MM.1S (cell line): ENCODE data around the gene VAC14.

Experiments used
- DNase-seq: peaks from one replicate; pipeline ENCODE4 v3.0.0-alpha.2; 2015
- H2AFZ ChIP-seq: fragments of 300-600 bp; sonication (generic); 2 replicates; pipeline ENCODE4 v1.6.0; 2016; ENCODE audit warnings: antibody characterized with exemption, low read length
- H3F3A ChIP-seq: fragments of 300-600 bp; sonication (generic); 2 replicates; pipeline ENCODE4 v1.6.1; 2016; ENCODE audit warnings: mild to moderate bottlenecking, antibody characterized with exemption, low read length, moderate library complexity, mixed read lengths; ENCODE audit not compliant: insufficient read depth
- H3K27ac ChIP-seq: fragments of 300-600 bp; sonication (generic); 2 replicates; pipeline ENCODE4 v1.5.1; 2016; ENCODE audit warnings: mild to moderate bottlenecking, low read length
- H3K27me3 ChIP-seq: fragments of 300-600 bp; sonication (generic); replicated peaks from 2 replicates; pipeline ENCODE4 v1.6.0; 2016; ENCODE audit warnings: low read length; ENCODE audit not compliant: insufficient read depth
- H3K36me3 ChIP-seq: fragments of 300-600 bp; sonication (generic); replicated peaks from 2 replicates; pipeline ENCODE4 v1.6.1; 2016; ENCODE audit warnings: mild to moderate bottlenecking, low read length, mixed read lengths; ENCODE audit not compliant: insufficient read depth
- H3K4me1 ChIP-seq: fragments of 300-600 bp; sonication (generic); 2 replicates; pipeline ENCODE4 v1.6.1; 2016; ENCODE audit warnings: low read length, mixed read lengths
- H3K4me2 ChIP-seq: fragments of 300-600 bp; sonication (generic); 2 replicates; pipeline ENCODE4 v1.6.0; 2016; ENCODE audit warnings: low read depth, low read length
- H3K4me3 ChIP-seq: fragments of 300-600 bp; sonication (generic); 2 replicates; pipeline ENCODE4 v1.5.1; 2016; ENCODE audit warnings: low read length, mixed read lengths
- H3K79me2 ChIP-seq: fragments of 300-600 bp; sonication (generic); 2 replicates; pipeline ENCODE4 v1.6.1; 2016; ENCODE audit warnings: mixed run types, low read length, mixed read lengths
- H3K9ac ChIP-seq: fragments of 300-600 bp; sonication (generic); 2 replicates; pipeline ENCODE4 v1.6.1; 2016; ENCODE audit warnings: low read length, mixed read lengths
- H3K9me2 ChIP-seq: fragments of 300-600 bp; sonication (generic); replicated peaks from 2 replicates; pipeline ENCODE4 v1.6.1; 2016; ENCODE audit warnings: mild to moderate bottlenecking, low read length, mixed read lengths; ENCODE audit not compliant: insufficient read depth
- H3K9me3 ChIP-seq: fragments of 300-600 bp; sonication (generic); replicated peaks from 2 replicates; pipeline ENCODE4 v1.6.1; 2016; ENCODE audit warnings: mild to moderate bottlenecking, low read length, mixed read lengths; ENCODE audit not compliant: insufficient read depth
- H4K20me1 ChIP-seq: fragments of 300-600 bp; sonication (generic); 2 replicates; pipeline ENCODE4 v1.6.1; 2016; ENCODE audit warnings: mild to moderate bottlenecking, low read length, moderate library complexity, mixed read lengths; ENCODE audit not compliant: insufficient read depth
- CTCF ChIP-seq: fragments of 300-600 bp; sonication (generic); IDR thresholded peaks from 2 replicates; pipeline ENCODE4 v1.5.1; 2016; ENCODE audit warnings: antibody characterized with exemption, low read length, mixed read lengths
- EZH2 ChIP-seq: fragments of 300-600 bp; sonication (generic); optimal IDR thresholded peaks from 2 replicates; pipeline ENCODE3; 2017; ENCODE audit warnings: low read depth, mild to moderate bottlenecking, antibody characterized with exemption, low read length, mixed read lengths
- EZH2phosphoT487 ChIP-seq: fragments of 300-600 bp; sonication (generic); IDR thresholded peaks from 2 replicates; pipeline ENCODE4 v1.6.1; 2018; ENCODE audit warnings: antibody characterized with exemption, low read length

The VAC14 gene

GRCh38 chr16:70717065-70717464 is 83.9 kb downstream of the VAC14 start:
- no peaks in the 10 kb centered on the region for H3K4me1 ChIP-seq
- H3K9me2 ChIP-seq = no peaks in the 10 kb centered on the region
- H3K27me3 ChIP-seq = no peaks in the 10 kb centered on the region
- TF ChIP-seq CTCF (no peak), EZH2 (no peak), EZH2phosphoT487 (no peak)
- no peaks in the 10 kb centered on the region; the same call in 1 of the 2 replicates for H3K79me2 ChIP-seq
- no peaks in the 10 kb centered on the region for H3K9me3 ChIP-seq
- no peak overlapping the region for H2AFZ ChIP-seq
- no peak overlapping the region for H3K9ac ChIP-seq
- no peaks in the 10 kb centered on the region for H3K36me3 ChIP-seq
- H3K27ac ChIP-seq = no peak overlapping the region
- no peaks in the 10 kb centered on the region for H4K20me1 ChIP-seq
- H3K4me3 ChIP-seq = no peak overlapping the region
- no peaks in the 10 kb centered on the region for H3F3A ChIP-seq
- H3K4me2 ChIP-seq = no peak overlapping the region
- no peak for DNase-seq

GRCh38 chr16:70715860-70716357 is 85.0 kb downstream of the VAC14 start:
- H3K36me3 ChIP-seq = no peaks in the 10 kb centered on the region
- TF ChIP-seq EZH2 = no peak
- no peak for TF ChIP-seq EZH2phosphoT487
- TF ChIP-seq CTCF = no peak
- no peaks in the 10 kb centered on the region for H4K20me1 ChIP-seq
- no peaks in the 10 kb centered on the region for H3K4me1 ChIP-seq
- H3K79me2 ChIP-seq = no peaks in the 10 kb centered on the region; the same call in 1 of the 2 replicates
- H3K4me2 ChIP-seq = no peak overlapping the region
- no peak for DNase-seq
- no peaks in the 10 kb centered on the region for H3F3A ChIP-seq
- no peak overlapping the region for H3K4me3 ChIP-seq
- H3K9me2 ChIP-seq = no peaks in the 10 kb centered on the region
- H3K9me3 ChIP-seq = no peaks in the 10 kb centered on the region
- H3K27me3 ChIP-seq = no peaks in the 10 kb centered on the region
- no peak overlapping the region for H2AFZ ChIP-seq
- no peak overlapping the region for H3K9ac ChIP-seq
- H3K27ac ChIP-seq = no peak overlapping the region

GRCh38 chr16:70715055-70715858 is 85.7 kb downstream of the VAC14 start:
- Histone ChIP-seq H3K36me3 (no peaks in the 10 kb centered on the region), H3K9me2 (no peaks in the 10 kb centered on the region), H3K4me3 (no peak overlapping the region), H3K27ac (no peak overlapping the region), H4K20me1 (no peaks in the 10 kb centered on the region), H3K4me2 (no peak overlapping the region), H2AFZ (no peak overlapping the region), H3K4me1 (no peaks in the 10 kb centered on the region), H3K27me3 (no peaks in the 10 kb centered on the region), H3F3A (no peaks in the 10 kb centered on the region), H3K9me3 (no peaks in the 10 kb centered on the region), H3K79me2 (no peaks in the 10 kb centered on the region; the same call in 1 of the 2 replicates), H3K9ac (no peak overlapping the region)
- DNase-seq = no peak
- TF ChIP-seq EZH2phosphoT487 (no peak), CTCF (no peak), EZH2 (no peak)
